ENCODE data around the gene CACNG3. TPM values are rescaled to one million over a fixed set of nuclear protein-coding genes. Genes with fewer than 3 reads are reported as not detected.

Gene CACNG3
- total and polyA plus RNA-seq, 4 experiments from 2014 or later: not detected

- no peak overlapping the region for H3K27ac Mint-ChIP-seq
- POLR2A ChIA-PET (ENCODE audit: partially characterized antibody): no interaction called here
- no peaks in the 10 kb centered on the region for H3K4me1 Mint-ChIP-seq
- no peak overlapping the region for H3K4me3 Mint-ChIP-seq
- H3K4me1 ChIP-seq (ENCODE audit: insufficient read depth, low read length): no peaks in the 10 kb centered on the region
- H3K9me3 ChIP-seq (ENCODE audit: control insufficient read depth in 1 of 2, low read length in 2 of 2): no peaks in the 10 kb centered on the region
- H3K36me3 ChIP-seq (ENCODE audit: insufficient read depth, low read length): no peaks in the 10 kb centered on the region
- peaks cover 15 to 16% of the 10 kb centered on the region in 2 donors for H3K27me3 Mint-ChIP-seq
- CTCF ChIA-PET (ENCODE audit: partially characterized antibody): no interaction called here
- intact Hi-C loops (cut with micrococcal nuclease): no loop called here
- DNase-seq: no peak
- no peaks in the 10 kb centered on the region for H3K36me3 Mint-ChIP-seq
- H3K27ac ChIP-seq (ENCODE audit: low read depth, low read length): no peak overlapping the region
- H3K4me3 ChIP-seq (ENCODE audit: low read length in 2 of 2): no peak overlapping the region
- H3K27me3 ChIP-seq (ENCODE audit: insufficient read depth, low read length): no peaks in the 10 kb centered on the region
- H3K9me3 Mint-ChIP-seq: peaks cover 0 to 3% (median 0%) of the 10 kb centered on the region in 8 donors
Observed at GRCh38 chr16:24359490-24359889, 103.4 kb downstream of the CACNG3 start.

GRCh38 chr16:24360936-24361335, 104.8 kb downstream of the CACNG3 start:
- DNase-seq: no peak
- ChIA-PET POLR2A (ENCODE audit: partially characterized antibody) (no interaction called here), CTCF (ENCODE audit: partially characterized antibody) (no interaction called here)
- Mint-ChIP-seq H3K27ac (no peak overlapping the region), H3K4me3 (no peak overlapping the region), H3K9me3 (peaks cover 0 to 3% (median 0%) of the 10 kb centered on the region in 8 donors), H3K4me1 (no peaks in the 10 kb centered on the region), H3K36me3 (no peaks in the 10 kb centered on the region), H3K27me3 (peaks cover 15 to 18% of the 10 kb centered on the region in 2 donors)
- H3K27me3 ChIP-seq (ENCODE audit: insufficient read depth, low read length): no peaks in the 10 kb centered on the region
- no peak overlapping the region for H3K4me3 ChIP-seq (ENCODE audit: low read length in 2 of 2)
- H3K27ac ChIP-seq (ENCODE audit: low read depth, low read length): no peak overlapping the region
- intact Hi-C loops (cut with micrococcal nuclease): no loop called here
- H3K9me3 ChIP-seq (ENCODE audit: control insufficient read depth in 1 of 2, low read length in 2 of 2): no peaks in the 10 kb centered on the region
- H3K36me3 ChIP-seq (ENCODE audit: insufficient read depth, low read length): no peaks in the 10 kb centered on the region
- no peaks in the 10 kb centered on the region for H3K4me1 ChIP-seq (ENCODE audit: insufficient read depth, low read length)

DNA sequence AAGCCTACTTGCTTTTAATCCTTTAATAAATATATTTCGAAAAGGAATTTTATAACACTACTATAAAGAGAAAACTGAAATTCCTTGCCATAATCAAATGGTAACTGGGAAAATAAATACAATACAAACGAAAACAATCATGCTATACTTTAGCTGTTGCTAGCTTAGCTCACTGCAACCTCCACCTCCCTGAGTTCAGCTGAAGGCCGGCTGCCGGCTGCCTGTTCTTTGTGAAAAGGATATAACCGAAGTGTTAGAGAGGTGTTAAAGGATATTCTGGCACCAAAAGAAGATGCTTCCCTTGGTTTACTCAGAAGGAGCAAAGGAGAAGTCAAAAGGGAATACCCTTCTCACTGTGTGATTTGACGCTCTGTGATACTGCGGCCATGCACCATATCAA, 108.5 kb downstream of the CACNG3 start:
- no peak for DNase-seq
- peaks cover 26 to 29% of the 10 kb centered on the region in 2 donors for H3K27me3 Mint-ChIP-seq
- Histone ChIP-seq H3K27me3 (ENCODE audit: insufficient read depth, low read length) (no peaks in the 10 kb centered on the region), H3K4me1 (ENCODE audit: insufficient read depth, low read length) (no peaks in the 10 kb centered on the region), H3K36me3 (ENCODE audit: insufficient read depth, low read length) (no peaks in the 10 kb centered on the region), H3K9me3 (ENCODE audit: control insufficient read depth in 1 of 2, low read length in 2 of 2) (no peaks in the 10 kb centered on the region), H3K27ac (ENCODE audit: low read depth, low read length) (no peak overlapping the region), H3K4me3 (ENCODE audit: low read length in 2 of 2) (no peak overlapping the region)
- ChIA-PET CTCF (ENCODE audit: partially characterized antibody) (no interaction called here), POLR2A (ENCODE audit: partially characterized antibody) (no interaction called here)
- no peaks in the 10 kb centered on the region for H3K36me3 Mint-ChIP-seq
- H3K27ac Mint-ChIP-seq: no peak overlapping the region
- intact Hi-C loops (cut with micrococcal nuclease): no loop called here
- H3K4me3 Mint-ChIP-seq: no peak overlapping the region
- H3K9me3 Mint-ChIP-seq: peaks cover 0 to 5% (median 1%) of the 10 kb centered on the region in 8 donors
- no peaks in the 10 kb centered on the region for H3K4me1 Mint-ChIP-seq

DNA sequence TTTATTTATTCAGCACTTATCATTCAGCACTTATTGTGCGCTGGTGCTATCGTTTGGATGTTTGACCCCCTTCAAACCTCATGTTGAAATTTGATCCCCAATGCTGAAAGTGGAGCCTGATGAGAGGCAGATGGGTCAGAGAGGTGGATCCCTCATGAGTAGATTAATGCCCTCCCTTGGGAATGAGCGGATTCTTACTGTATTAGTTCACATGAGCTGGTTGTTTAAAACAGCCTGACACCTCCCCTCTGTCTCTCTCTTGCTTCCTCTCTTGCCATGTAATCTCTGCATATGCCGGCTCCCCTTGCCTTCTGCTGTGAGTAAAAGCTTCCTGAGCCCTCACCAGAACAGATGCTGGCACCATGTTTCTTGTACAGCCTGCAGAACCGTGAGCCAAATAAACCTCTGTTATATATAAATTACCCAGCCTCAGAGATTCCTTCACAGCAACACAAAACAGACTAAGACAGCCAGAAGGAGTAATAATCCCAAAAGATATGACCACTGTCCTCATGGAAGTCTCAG, 111.1 kb downstream of the CACNG3 start:
- ChIA-PET CTCF (ENCODE audit: partially characterized antibody) (no interaction called here), POLR2A (ENCODE audit: partially characterized antibody) (no interaction called here)
- H3K27me3 ChIP-seq (ENCODE audit: insufficient read depth, low read length): no peaks in the 10 kb centered on the region
- H3K27ac Mint-ChIP-seq: no peak overlapping the region
- H3K4me1 Mint-ChIP-seq: no peaks in the 10 kb centered on the region
- H3K9me3 Mint-ChIP-seq: peaks cover 0 to 15% (median 6%) of the 10 kb centered on the region in 8 donors
- H3K36me3 Mint-ChIP-seq: no peaks in the 10 kb centered on the region
- DNase-seq: no peak
- H3K27ac ChIP-seq (ENCODE audit: low read depth, low read length): no peak overlapping the region
- no peak overlapping the region for H3K4me3 ChIP-seq (ENCODE audit: low read length in 2 of 2)
- H3K36me3 ChIP-seq (ENCODE audit: insufficient read depth, low read length): no peaks in the 10 kb centered on the region
- H3K4me1 ChIP-seq (ENCODE audit: insufficient read depth, low read length): no peaks in the 10 kb centered on the region
- no peaks in the 10 kb centered on the region for H3K9me3 ChIP-seq (ENCODE audit: control insufficient read depth in 1 of 2, low read length in 2 of 2)
- H3K4me3 Mint-ChIP-seq: no peak overlapping the region
- peaks cover 20 to 21% of the 10 kb centered on the region in 2 donors for H3K27me3 Mint-ChIP-seq
- intact Hi-C loops (cut with micrococcal nuclease): no loop called here

- DNase-seq: no peak
- peaks cover 5 to 8% of the 10 kb centered on the region in 2 donors for H3K27me3 Mint-ChIP-seq
- no peak overlapping the region for H3K27ac Mint-ChIP-seq
Observed at GRCh38 chr16:24372824-24373223, 116.7 kb downstream of the CACNG3 start.

DNA sequence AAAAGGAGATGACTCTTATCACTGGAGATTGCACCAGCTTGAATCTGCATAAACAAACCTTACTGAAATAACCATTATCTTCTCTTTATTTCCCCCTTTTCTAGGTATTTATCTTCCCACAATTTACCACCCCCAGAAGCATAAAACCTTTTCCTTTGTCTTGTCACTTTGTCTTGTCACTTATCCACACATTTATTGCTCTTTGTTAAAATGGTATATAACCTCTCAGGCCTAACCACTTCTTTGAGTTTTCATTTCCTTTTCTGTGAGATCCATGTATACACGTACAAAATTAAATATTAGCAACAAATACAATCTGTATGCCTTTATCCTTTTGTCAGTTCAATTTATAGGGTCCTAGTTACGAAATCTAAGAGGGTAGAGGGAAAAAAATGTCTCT, 122.9 kb downstream of the CACNG3 start:
- no peak for DNase-seq
- peaks cover 3 to 4% of the 10 kb centered on the region in 2 donors for H3K27me3 Mint-ChIP-seq
- no peak overlapping the region for H3K27ac Mint-ChIP-seq
- CTCF ChIA-PET (ENCODE audit: partially characterized antibody): no interaction called here
- H3K36me3 ChIP-seq (ENCODE audit: insufficient read depth, low read length): no peaks in the 10 kb centered on the region
- H3K4me3 Mint-ChIP-seq: no peak overlapping the region
- peaks cover 0 to 6% of the 10 kb centered on the region in 2 donors for H3K36me3 Mint-ChIP-seq
- no peak overlapping the region for H3K27ac ChIP-seq (ENCODE audit: low read depth, low read length)
- intact Hi-C loops (cut with micrococcal nuclease): no loop called here
- no peaks in the 10 kb centered on the region for H3K4me1 Mint-ChIP-seq
- H3K4me1 ChIP-seq (ENCODE audit: insufficient read depth, low read length): no peaks in the 10 kb centered on the region
- H3K9me3 ChIP-seq (ENCODE audit: control insufficient read depth in 1 of 2, low read length in 2 of 2): peaks cover 0 to 9% of the 10 kb centered on the region in 2 donors
- H3K27me3 ChIP-seq (ENCODE audit: insufficient read depth, low read length): no peaks in the 10 kb centered on the region
- H3K9me3 Mint-ChIP-seq: peaks cover 6 to 63% (median 42%) of the 10 kb centered on the region in 8 donors
- no peak overlapping the region for H3K4me3 ChIP-seq (ENCODE audit: low read length in 2 of 2)
- POLR2A ChIA-PET (ENCODE audit: partially characterized antibody): no interaction called here

More at GRCh38 chr16:24372824-24373223, 116.7 kb downstream of the CACNG3 start:
- intact Hi-C loops (cut with micrococcal nuclease): no loop called here
- ChIA-PET CTCF (ENCODE audit: partially characterized antibody) (interaction anchor here (0.8 to 1.2 kb wide), 2 partner anchors 10 to 34 kb away, joined by 3 to 5 read pairs; no protein-coding TSS in a partner anchor), POLR2A (ENCODE audit: partially characterized antibody) (no interaction called here)
- H3K4me1 Mint-ChIP-seq: no peaks in the 10 kb centered on the region
- H3K9me3 ChIP-seq (ENCODE audit: control insufficient read depth in 1 of 2, low read length in 2 of 2): no peaks in the 10 kb centered on the region
- peaks cover 0 to 4% of the 10 kb centered on the region in 2 donors for H3K36me3 Mint-ChIP-seq
- no peaks in the 10 kb centered on the region for H3K27me3 ChIP-seq (ENCODE audit: insufficient read depth, low read length)
- no peak overlapping the region for H3K4me3 Mint-ChIP-seq
- no peak overlapping the region for H3K27ac ChIP-seq (ENCODE audit: low read depth, low read length)
- H3K9me3 Mint-ChIP-seq: peaks cover 0 to 22% (median 14%) of the 10 kb centered on the region in 8 donors
- no peak overlapping the region for H3K4me3 ChIP-seq (ENCODE audit: low read length in 2 of 2)
- no peaks in the 10 kb centered on the region for H3K4me1 ChIP-seq (ENCODE audit: insufficient read depth, low read length)
- no peaks in the 10 kb centered on the region for H3K36me3 ChIP-seq (ENCODE audit: insufficient read depth, low read length)

GRCh38 chr16:24381470-24382118, 125.5 kb downstream of the CACNG3 start:
- Histone ChIP-seq H3K27me3 (ENCODE audit: insufficient read depth, low read length) (no peaks in the 10 kb centered on the region), H3K4me1 (ENCODE audit: insufficient read depth, low read length) (no peaks in the 10 kb centered on the region), H3K4me3 (ENCODE audit: low read length in 2 of 2) (no peak overlapping the region), H3K9me3 (ENCODE audit: control insufficient read depth in 1 of 2, low read length in 2 of 2) (peaks cover 0 to 9% of the 10 kb centered on the region in 2 donors), H3K36me3 (ENCODE audit: insufficient read depth, low read length) (no peaks in the 10 kb centered on the region), H3K27ac (ENCODE audit: low read depth, low read length) (no peak overlapping the region)
- no peaks in the 10 kb centered on the region for H3K4me1 Mint-ChIP-seq
- no peak overlapping the region for H3K27ac Mint-ChIP-seq
- H3K4me3 Mint-ChIP-seq: no peak overlapping the region
- intact Hi-C loops (cut with micrococcal nuclease): no loop called here
- peaks cover 2 to 4% of the 10 kb centered on the region in 2 donors for H3K27me3 Mint-ChIP-seq
- DNase-seq: no peak
- peaks cover 6 to 62% (median 42%) of the 10 kb centered on the region in 8 donors for H3K9me3 Mint-ChIP-seq
- ChIA-PET CTCF (ENCODE audit: partially characterized antibody) (no interaction called here), POLR2A (ENCODE audit: partially characterized antibody) (no interaction called here)
- peaks cover 0 to 4% of the 10 kb centered on the region in 2 donors for H3K36me3 Mint-ChIP-seq
